ENCODE data around the gene LIMK1. TPM values are rescaled to one million over a fixed set of nuclear protein-coding genes. Genes with fewer than 3 reads are reported as not detected.

The LIMK1 gene
- total and polyA plus RNA-seq, 2 donors (not counting 3 experiments of a cell fraction or from before 2014, with no cell fraction given) = 52.9 to 54.5 TPM

GRCh38 chr7:74078461-74078860 lies 5.1 kb upstream of the LIMK1 start:
- H3K4me3 ChIP-seq (replicated peaks in 1 of 3; ENCODE audit: insufficient read depth in 1 of 3, low read depth in 1 of 3, low read length in 3 of 3) = no peak overlapping the region
- no peaks in the 10 kb centered on the region for H3K9me1 ChIP-seq (replicated peaks; ENCODE audit: control insufficient read depth, extremely low read depth, insufficient read depth, low read length)
- H3K79me2 ChIP-seq (ENCODE audit: control insufficient read depth, insufficient read depth, low read length) = no peaks in the 10 kb centered on the region
- ChIA-PET POLR2A (no interaction called here), CTCF (interaction anchor here (1.3 kb wide), 1 partner anchor 98 kb away, joined by 4 read pairs; no protein-coding TSS in a partner anchor)
- no peak for TF ChIP-seq JUN (IDR thresholded peaks at IDR 0.05; ENCODE audit: borderline replicate concordance, insufficient read depth, insufficient read length, low read depth)
- no peak for TF ChIP-seq POLR2A (IDR thresholded peaks at IDR 0.05; ENCODE audit: low read depth, low read length)
- no peak for TF ChIP-seq FOS (IDR thresholded peaks at IDR 0.05; ENCODE audit: borderline replicate concordance, insufficient read depth, low read length)
- TF ChIP-seq GATA2 (IDR thresholded peaks at IDR 0.05; ENCODE audit: insufficient read depth, insufficient read length, low read depth, low read length) = no peak
- no peak for TF ChIP-seq CTCF (IDR thresholded peaks at IDR 0.05; ENCODE audit: extremely low read depth in 1 of 2, insufficient read depth in 1 of 2, low read depth in 1 of 2, low read length in 2 of 2)
- peaks cover 5% of the 10 kb centered on the region for H3K4me1 ChIP-seq (ENCODE audit: control insufficient read depth, extremely low read depth, insufficient read depth, low read length)
- H2AFZ ChIP-seq (ENCODE audit: low read depth, low read length) = no peak overlapping the region
- no peak overlapping the region for H3K9ac ChIP-seq (replicated peaks; ENCODE audit: extremely low read depth, insufficient read depth, low read length)
- H3K36me3 ChIP-seq (ENCODE audit: control insufficient read depth in 2 of 2, extremely low read depth in 1 of 2, insufficient read depth in 2 of 2, low read length in 2 of 2) = no peaks in the 10 kb centered on the region
- no peaks in the 10 kb centered on the region for H3K9me3 ChIP-seq (replicated peaks; ENCODE audit: control insufficient read depth, insufficient read depth, low read length)
- no peak for FAIRE-seq
- H3K27me3 ChIP-seq (ENCODE audit: control insufficient read depth in 2 of 2, insufficient read depth in 2 of 2, low read length in 2 of 2) = no peaks in the 10 kb centered on the region
- no TSS peak for BruUV-seq (replicated peaks)
- DNase-seq (ENCODE audit: low read depth, low spot score) = no peak
- H3K27ac ChIP-seq (ENCODE audit: insufficient read depth, low read depth, low read length) = no peak overlapping the region
- H3K4me2 ChIP-seq (ENCODE audit: insufficient read depth, low read length) = no peak overlapping the region
- intact Hi-C loops (cut with micrococcal nuclease) = no loop called here
- H4K20me1 ChIP-seq (replicated peaks; ENCODE audit: control insufficient read depth, extremely low read depth, insufficient read depth, low read length) = no peaks in the 10 kb centered on the region
- dilution Hi-C loops (cut with MboI; ENCODE audit: extremely low pct_ligation_motif_present, low sequenced_read_pairs) = no loop called here

DNA sequence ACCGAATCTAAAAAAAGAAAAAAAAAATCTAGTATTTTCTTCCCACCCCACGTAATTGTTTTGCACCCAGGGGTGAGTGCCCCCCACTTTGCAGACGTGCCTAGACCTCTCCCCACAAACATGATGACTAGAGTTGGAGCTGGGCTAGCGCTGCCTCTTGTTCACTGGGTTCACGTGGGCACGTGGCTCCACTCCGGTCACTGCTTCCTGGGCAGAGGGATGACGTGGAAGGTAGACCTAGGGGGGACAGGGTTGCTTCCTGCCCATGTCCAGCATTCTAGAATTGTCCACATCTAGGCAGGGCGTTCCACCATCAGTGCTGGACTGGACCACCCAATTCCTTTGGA lies 861 bp upstream of the LIMK1 start:
- Histone ChIP-seq H3K36me3 (ENCODE audit: control insufficient read depth in 2 of 2, extremely low read depth in 1 of 2, insufficient read depth in 2 of 2, low read length in 2 of 2) (peaks cover 0 to 5% of the 10 kb centered on the region in 2 experiments), H3K27ac (ENCODE audit: insufficient read depth, low read depth, low read length) (no peak overlapping the region), H3K27me3 (ENCODE audit: control insufficient read depth in 2 of 2, insufficient read depth in 2 of 2, low read length in 2 of 2) (no peaks in the 10 kb centered on the region), H3K4me1 (ENCODE audit: control insufficient read depth, extremely low read depth, insufficient read depth, low read length) (peaks cover 17% of the 10 kb centered on the region), H3K9me3 (replicated peaks; ENCODE audit: control insufficient read depth, insufficient read depth, low read length) (no peaks in the 10 kb centered on the region), H4K20me1 (replicated peaks; ENCODE audit: control insufficient read depth, extremely low read depth, insufficient read depth, low read length) (no peaks in the 10 kb centered on the region), H3K4me2 (ENCODE audit: insufficient read depth, low read length) (no peak overlapping the region), H3K9me1 (replicated peaks; ENCODE audit: control insufficient read depth, extremely low read depth, insufficient read depth, low read length) (no peaks in the 10 kb centered on the region), H3K4me3 (replicated peaks in 1 of 3; ENCODE audit: insufficient read depth in 1 of 3, low read depth in 1 of 3, low read length in 3 of 3) (no peak overlapping the region), H3K9ac (replicated peaks; ENCODE audit: extremely low read depth, insufficient read depth, low read length) (no peak overlapping the region), H3K79me2 (ENCODE audit: control insufficient read depth, insufficient read depth, low read length) (peaks cover 8% of the 10 kb centered on the region), H2AFZ (ENCODE audit: low read depth, low read length) (peak overlapping the region; percentile 70)
- FAIRE-seq = no peak
- POLR2A ChIA-PET = interaction anchor here (1.3 kb wide), 1 partner anchor 12 kb away, joined by 6 read pairs; no protein-coding TSS in a partner anchor
- TF ChIP-seq JUN (IDR thresholded peaks at IDR 0.05; ENCODE audit: borderline replicate concordance, insufficient read depth, insufficient read length, low read depth) = no peak
- DNase-seq (ENCODE audit: low read depth, low spot score) = no peak
- intact Hi-C loops (cut with micrococcal nuclease) (loop anchor here (5.0 kb wide), 1 partner anchor 95 kb away; no protein-coding TSS in a partner anchor), dilution Hi-C loops (cut with MboI; ENCODE audit: extremely low pct_ligation_motif_present, low sequenced_read_pairs) (no loop called here)
- BruUV-seq (replicated peaks) = no TSS peak
- CTCF ChIA-PET = interaction anchor here (1.1 to 1.8 kb wide), 2 partner anchors 15 to 318 kb away, joined by 3 to 18 read pairs; no protein-coding TSS in a partner anchor
